H9 (cell line): ENCODE measurements around the gene CCDC149. TPM values are rescaled to one million over a fixed set of nuclear protein-coding genes. Genes with fewer than 3 reads are reported as not detected.

ENCODE experiments used
- DNase-seq: peaks from one replicate; pipeline ENCODE4 v3.0.0-alpha.2; 2017
- H2AFZ ChIP-seq: one replicate; pipeline ENCODE4 v1.6.1; 2013; ENCODE audit warnings: mild to moderate bottlenecking, low read length, control low read depth, moderate library complexity
- H2AK5ac ChIP-seq: 2 replicates; pipeline ENCODE4 v1.6.1; 2013; ENCODE audit warnings: low read length, control low read depth, mixed read lengths; ENCODE audit not compliant: insufficient read length
- H2BK120ac ChIP-seq: one replicate; pipeline ENCODE4 v1.6.1; 2013; ENCODE audit warnings: low read depth, mild to moderate bottlenecking, low read length, control low read depth, inconsistent platforms; ENCODE audit not compliant: poor library complexity, severe bottlenecking
- H2BK12ac ChIP-seq: 2 replicates; pipeline ENCODE4 v1.6.1; 2013; ENCODE audit warnings: low read length, control low read depth, mixed read lengths, low read depth; ENCODE audit not compliant: insufficient read length
- H2BK15ac ChIP-seq: 2 replicates; pipeline ENCODE4 v1.6.1; 2013; ENCODE audit warnings: low read depth, low read length, control low read depth
- H2BK20ac ChIP-seq: one replicate; pipeline ENCODE4 v1.6.1; 2013; ENCODE audit warnings: low read depth, mild to moderate bottlenecking, low read length, control low read depth, inconsistent platforms; ENCODE audit not compliant: poor library complexity, severe bottlenecking
- H2BK5ac ChIP-seq: 2 replicates; pipeline ENCODE4 v1.6.1; 2013; ENCODE audit warnings: low read length, control low read depth, mixed read lengths; ENCODE audit not compliant: insufficient read length
- H3K14ac ChIP-seq: 2 replicates; pipeline ENCODE4 v1.6.1; 2013; ENCODE audit warnings: low read length, control low read depth; ENCODE audit not compliant: insufficient read depth
- H3K18ac ChIP-seq: 2 replicates; pipeline ENCODE4 v1.6.1; 2013; ENCODE audit warnings: low read depth, mild to moderate bottlenecking, mixed read lengths, low read length, control low read depth; ENCODE audit not compliant: insufficient read length
- H3K23ac ChIP-seq: 2 replicates; pipeline ENCODE4 v1.6.1; 2013; ENCODE audit warnings: low read length, control low read depth, mixed read lengths, low read depth; ENCODE audit not compliant: insufficient read length
- H3K23me2 ChIP-seq: 2 replicates; pipeline ENCODE4 v1.6.1; 2013; ENCODE audit warnings: low read depth, mild to moderate bottlenecking, mixed read lengths, low read length, control low read depth; ENCODE audit not compliant: insufficient read length, poor library complexity, severe bottlenecking
- H3K27ac ChIP-seq: 2 replicates; pipeline ENCODE4 v1.5.1; 2013; ENCODE audit warnings: low read length, control low read depth, mixed read lengths, low read depth; ENCODE audit not compliant: insufficient read length
- H3K27me3 ChIP-seq: 2 replicates; pipeline ENCODE4 v1.6.1; 2013; ENCODE audit warnings: low read length, control low read depth, inconsistent platforms; ENCODE audit not compliant: insufficient read depth
- H3K4ac ChIP-seq: 2 replicates; pipeline ENCODE4 v1.6.1; 2013; ENCODE audit warnings: low read depth, mild to moderate bottlenecking, control low read depth, inconsistent platforms, low read length, moderate library complexity
- H3K4me1 ChIP-seq: 2 replicates; pipeline ENCODE4 v1.6.1; 2013; ENCODE audit warnings: low read length, control low read depth, inconsistent platforms; ENCODE audit not compliant: insufficient read depth
- H3K4me2 ChIP-seq: 2 replicates; pipeline ENCODE4 v1.6.1; 2013; ENCODE audit warnings: low read length, control low read depth, mixed read lengths; ENCODE audit not compliant: insufficient read length, insufficient read depth
- H3K56ac ChIP-seq: 2 replicates; pipeline ENCODE4 v1.6.1; 2013; ENCODE audit warnings: low read depth, mild to moderate bottlenecking, mixed read lengths, low read length, control low read depth; ENCODE audit not compliant: insufficient read length
- H3K79me1 ChIP-seq: 2 replicates; pipeline ENCODE4 v1.6.1; 2013; ENCODE audit warnings: low read depth, mild to moderate bottlenecking, moderate library complexity, low read length, control low read depth, inconsistent platforms; ENCODE audit not compliant: insufficient read depth, poor library complexity, severe bottlenecking
- H3K79me2 ChIP-seq: 2 replicates; pipeline ENCODE4 v1.6.1; 2013; ENCODE audit warnings: low read length, control low read depth, inconsistent platforms; ENCODE audit not compliant: insufficient read depth
- H3K9ac ChIP-seq: 2 replicates; pipeline ENCODE4 v1.6.1; 2013; ENCODE audit warnings: low read length, control low read depth, mixed read lengths; ENCODE audit not compliant: insufficient read length; ENCODE audit errors: extremely low read depth
- H3K9me3 ChIP-seq: one replicate; pipeline ENCODE4 v1.6.1; 2013; ENCODE audit warnings: low read depth, low read length, inconsistent platforms; ENCODE audit not compliant: control insufficient read depth
- H3T11ph ChIP-seq: one replicate; pipeline ENCODE4 v1.6.1; 2013; ENCODE audit warnings: mild to moderate bottlenecking, low read length, control low read depth, inconsistent platforms
- H4K20me1 ChIP-seq: one replicate; pipeline ENCODE4 v1.6.1; 2013; ENCODE audit not compliant: control insufficient read depth, insufficient read length, insufficient read depth
- H4K5ac ChIP-seq: 2 replicates; pipeline ENCODE4 v1.6.1; 2013; ENCODE audit warnings: low read depth, mild to moderate bottlenecking, mixed read lengths, low read length, control low read depth; ENCODE audit not compliant: insufficient read length
- H4K8ac ChIP-seq: replicated peaks from 2 replicates; pipeline ENCODE4 v1.6.1; 2013; ENCODE audit warnings: low read length, control low read depth, mixed read lengths, low read depth; ENCODE audit not compliant: insufficient read length
- H4K91ac ChIP-seq: 2 replicates; pipeline ENCODE4 v1.6.1; 2013; ENCODE audit warnings: low read depth, mild to moderate bottlenecking, moderate library complexity, mixed read lengths, low read length, control low read depth; ENCODE audit not compliant: insufficient read length
- H3K27ac Mint-ChIP-seq, 3 experiments: 2 replicates in 2 of 3; 3 replicates in 1 of 3; pipeline ENCODE4 v1.8.0; 2020 to 2021; ENCODE audit warnings: mixed read lengths in 3 of 3, mild to moderate bottlenecking in 1 of 3, moderate library complexity in 1 of 3
- H3K27me3 Mint-ChIP-seq: 2 replicates; pipeline ENCODE4 v1.8.0; 2021; ENCODE audit warnings: low read depth, mild to moderate bottlenecking, moderate library complexity, mixed read lengths
- H3K36me3 Mint-ChIP-seq, 3 experiments: 2 replicates in 2 of 3; 3 replicates in 1 of 3; pipeline ENCODE4 v1.8.0; 2020 to 2021; ENCODE audit warnings: low read depth in 3 of 3, mixed read lengths in 3 of 3; ENCODE audit not compliant: insufficient read depth in 1 of 3
- H3K4me1 Mint-ChIP-seq, 2 experiments: 2 replicates each; pipeline ENCODE4 v1.8.0; 2020; ENCODE audit warnings: mixed read lengths in 2 of 2
- H3K4me3 Mint-ChIP-seq, 2 experiments: 2 replicates in 1 of 2; 3 replicates in 1 of 2; pipeline ENCODE4 v1.8.0; 2020 to 2021; ENCODE audit warnings: mild to moderate bottlenecking in 2 of 2, mixed read lengths in 2 of 2, moderate library complexity in 1 of 2
- H3K9me3 Mint-ChIP-seq, 2 experiments: 2 replicates in 1 of 2; 3 replicates in 1 of 2; pipeline ENCODE4 v1.8.0; 2020; ENCODE audit warnings: mild to moderate bottlenecking in 2 of 2, mixed read lengths in 2 of 2, moderate library complexity in 1 of 2
- CTCF ChIP-seq: fragments of 200-600 bp; sonication (generic); conservative IDR thresholded peaks from 3 replicates; pipeline ENCODE4 v1.8.0; 2021; ENCODE audit warnings: antibody characterized with exemption, mild to moderate bottlenecking
- WGBS: extraction: QIAGEN DNeasy Blood & Tissue Kit; methylation state at CpG from one replicate; pipeline ENCODE4 v1.1.7; 2013; ENCODE audit warnings: missing lambda C conversion rate, low lambda C conversion rate, mixed read lengths; ENCODE audit not compliant: insufficient read length; ENCODE audit errors: extremely low coverage; 5-methylcytosine and 5-hydroxymethylcytosine counted together
- total RNA-seq: library from RNA; stranded (reverse); gene quantifications from 2 replicates; pipeline ENCODE4 v1.2.1, GENCODE V29; 2021

Gene CCDC149
- total RNA-seq, 1 experiment from 2014 or later, result 4.5 TPM

DNA sequence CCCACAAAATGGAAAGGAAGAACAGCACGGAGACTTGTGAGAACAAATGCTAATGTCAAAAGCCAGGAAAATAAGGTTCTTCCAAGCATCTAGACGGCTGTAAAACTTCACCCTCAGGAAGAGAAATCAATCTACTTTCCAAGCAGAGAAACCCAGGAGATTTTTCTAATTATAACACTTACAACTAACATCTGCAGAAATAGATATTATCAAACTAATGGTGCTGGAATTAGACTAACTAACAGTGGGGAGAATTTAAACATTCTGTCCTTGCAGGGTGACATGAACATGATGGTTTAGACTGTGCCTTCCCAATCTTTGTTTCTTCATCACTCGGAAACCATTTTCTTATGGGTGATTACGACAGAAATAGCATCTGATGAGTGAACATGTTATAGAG, 77.1 kb downstream of the CCDC149 start:
- no peak overlapping the region for H2BK5ac ChIP-seq
- DNase-seq, result no peak
- no peak overlapping the region for H2BK120ac ChIP-seq
- H4K91ac ChIP-seq, result no peak overlapping the region
- H3K4me1 Mint-ChIP-seq, result no peaks in the 10 kb centered on the region
- H3K23me2 ChIP-seq, result no peaks in the 10 kb centered on the region
- no peak overlapping the region for H2BK15ac ChIP-seq
- no peak overlapping the region for H3K27ac Mint-ChIP-seq
- no peak overlapping the region for H4K8ac ChIP-seq
- no peaks in the 10 kb centered on the region for H3K27me3 Mint-ChIP-seq
- no peak overlapping the region for H3T11ph ChIP-seq
- H3K56ac ChIP-seq, result no peak overlapping the region
- H4K20me1 ChIP-seq, result no peaks in the 10 kb centered on the region
- no peak overlapping the region for H3K18ac ChIP-seq
- no peaks in the 10 kb centered on the region for H3K9me3 Mint-ChIP-seq
- H3K79me1 ChIP-seq, result no peaks in the 10 kb centered on the region
- no peak overlapping the region for H3K14ac ChIP-seq
- no peak overlapping the region for H4K5ac ChIP-seq
- H3K9ac ChIP-seq, result no peak overlapping the region
- no peak overlapping the region for H2BK12ac ChIP-seq
- H3K4ac ChIP-seq, result no peak overlapping the region
- H3K27me3 ChIP-seq, result no peaks in the 10 kb centered on the region
- no peaks in the 10 kb centered on the region for H3K4me1 ChIP-seq
- WGBS, result no CpG with 5 or more reads among the region's 4 CpGs
- H2AFZ ChIP-seq, result no peak overlapping the region
- no peak overlapping the region for H3K4me3 Mint-ChIP-seq
- no peaks in the 10 kb centered on the region for H3K79me2 ChIP-seq
- no peak overlapping the region for H2AK5ac ChIP-seq
- no peaks in the 10 kb centered on the region for H3K36me3 Mint-ChIP-seq
- no peaks in the 10 kb centered on the region for H3K9me3 ChIP-seq
- no peak overlapping the region for H3K27ac ChIP-seq
- no peak overlapping the region for H3K4me2 ChIP-seq
- no peak overlapping the region for H3K23ac ChIP-seq
- TF ChIP-seq CTCF, result no peak
- no peak overlapping the region for H2BK20ac ChIP-seq
